ENCODE measurements around the gene RELCH. TPM values are rescaled to one million over a fixed set of nuclear protein-coding genes. Genes with fewer than 3 reads are reported as not detected.
"Not testable (repeated sequence)": the region's sequence is repeated elsewhere in the genome, so short reads cannot be mapped to it uniquely, and the experiment has no call there.

The RELCH gene
- 16.7 and 19.5 TPM in 2 replicates for total RNA-seq (2014; rRNA removed; shearing (Covaris generic))

- peak; percentile 96 for DNase-seq (ENCODE audit: low read depth)
Measured at GRCh38 chr18:62186774-62187542, at the start of gene RELCH, which contains the start of gene PIGN. Gene RELCH (plus strand): TSS chr18:62187255. CDS start chr18:62187506, 251 bp downstream. Gene PIGN (minus strand): TSS chr18:62187056. CDS start chr18:62161353, 25,703 bp downstream.

GRCh38 chr18:62138461-62139235 is 48.4 kb upstream of the RELCH start:
- no peak for DNase-seq (ENCODE audit: low read depth)

- DNase-seq (ENCODE audit: low read depth) = no peak
Measured at GRCh38 chr18:62140259-62140658, 46.8 kb upstream of the RELCH start.

- DNase-seq (ENCODE audit: low read depth) = no peak
Measured at GRCh38 chr18:62144338-62144737, 42.7 kb upstream of the RELCH start.

- DNase-seq (ENCODE audit: low read depth) = no peak
Measured at GRCh38 chr18:62151068-62151771, 35.8 kb upstream of the RELCH start.

- DNase-seq (ENCODE audit: low read depth) = no peak
Measured at GRCh38 chr18:62152844-62153243, 34.2 kb upstream of the RELCH start.

GRCh38 chr18:62157843-62158242 is 29.2 kb upstream of the RELCH start:
- DNase-seq (ENCODE audit: low read depth) = no peak

- DNase-seq (ENCODE audit: low read depth) = no peak
Measured at GRCh38 chr18:62164310-62164709, 22.7 kb upstream of the RELCH start.

- DNase-seq (ENCODE audit: low read depth) = no peak
Measured at GRCh38 chr18:62164855-62165487, 22.1 kb upstream of the RELCH start.

GRCh38 chr18:62165583-62165982 is 21.5 kb upstream of the RELCH start:
- peak; percentile 33 for DNase-seq (ENCODE audit: low read depth)

GRCh38 chr18:62166524-62166923 is 20.5 kb upstream of the RELCH start:
- not testable (repeated sequence) for DNase-seq (ENCODE audit: low read depth)

- DNase-seq (ENCODE audit: low read depth) = no peak
Measured at GRCh38 chr18:62170857-62171256, 16.2 kb upstream of the RELCH start.

- no peak for DNase-seq (ENCODE audit: low read depth)
Measured at GRCh38 chr18:62172298-62172697, 14.8 kb upstream of the RELCH start.

GRCh38 chr18:62175521-62175920 is 11.5 kb upstream of the RELCH start:
- no peak for DNase-seq (ENCODE audit: low read depth)

GRCh38 chr18:62177271-62177670 is 9.8 kb upstream of the RELCH start:
- DNase-seq (ENCODE audit: low read depth) = no peak

- DNase-seq (ENCODE audit: low read depth) = no peak
Measured at GRCh38 chr18:62179213-62179612, 7.8 kb upstream of the RELCH start.

- DNase-seq (ENCODE audit: low read depth) = no peak
Measured at GRCh38 chr18:62182220-62182619, 4.8 kb upstream of the RELCH start.

GRCh38 chr18:62183578-62184195 is 3.4 kb upstream of the RELCH start:
- DNase-seq (ENCODE audit: low read depth) = peak; percentile 57

- DNase-seq (ENCODE audit: low read depth) = no peak
Measured at GRCh38 chr18:62186499-62186773, 619 bp upstream of the RELCH start.

GRCh38 chr18:62187543-62188510 is 772 bp downstream of the RELCH start:
- DNase-seq (ENCODE audit: low read depth) = peak; percentile 8

Measured in RPMI7951 (cell line).